ENCODE measurements around the gene MTTP. TPM values are rescaled to one million over a fixed set of nuclear protein-coding genes. Genes with fewer than 3 reads are reported as not detected.
"Not testable (repeated sequence)": the region's sequence is repeated elsewhere in the genome, so short reads cannot be mapped to it uniquely, and the experiment has no call there.

Gene MTTP
- total RNA-seq (under 1 TPM in 8 of 9 donors, not detected in 1; 0.26 to 0.98 (median 0.40) TPM), polyA plus RNA-seq (under 1 TPM; 0.16 to 0.37 (median 0.17) TPM)
- long read RNA-seq, donor 1, result 0 reads
- long read RNA-seq, donor 2, result 0 reads
- long read RNA-seq, donor 3, result 0 reads
- long read RNA-seq, donor 4, partial matches to known transcripts, result 1 of 2 reads
- long read RNA-seq, donor 4, other reads (novel, unspliced or antisense), result 1 of 2 reads
- long read RNA-seq, donor 5, full-length matches to known transcripts, result 1 of 1 reads
- long read RNA-seq, donor 5, partial matches to known transcripts, result 0 of 1 reads
- long read RNA-seq, donor 5, other reads (novel, unspliced or antisense), result 0 of 1 reads
- long read RNA-seq, donor 6, result 0 reads
- long read RNA-seq, donor 7, result 0 reads
- long read RNA-seq, donor 8, full-length matches to known transcripts, result 2 of 2 reads
- long read RNA-seq, donor 8, partial matches to known transcripts, result 0 of 2 reads
- long read RNA-seq, donor 8, other reads (novel, unspliced or antisense), result 0 of 2 reads
- long read RNA-seq, donor 9, result 0 reads
- long read RNA-seq, donor 10, result 0 reads

DNA sequence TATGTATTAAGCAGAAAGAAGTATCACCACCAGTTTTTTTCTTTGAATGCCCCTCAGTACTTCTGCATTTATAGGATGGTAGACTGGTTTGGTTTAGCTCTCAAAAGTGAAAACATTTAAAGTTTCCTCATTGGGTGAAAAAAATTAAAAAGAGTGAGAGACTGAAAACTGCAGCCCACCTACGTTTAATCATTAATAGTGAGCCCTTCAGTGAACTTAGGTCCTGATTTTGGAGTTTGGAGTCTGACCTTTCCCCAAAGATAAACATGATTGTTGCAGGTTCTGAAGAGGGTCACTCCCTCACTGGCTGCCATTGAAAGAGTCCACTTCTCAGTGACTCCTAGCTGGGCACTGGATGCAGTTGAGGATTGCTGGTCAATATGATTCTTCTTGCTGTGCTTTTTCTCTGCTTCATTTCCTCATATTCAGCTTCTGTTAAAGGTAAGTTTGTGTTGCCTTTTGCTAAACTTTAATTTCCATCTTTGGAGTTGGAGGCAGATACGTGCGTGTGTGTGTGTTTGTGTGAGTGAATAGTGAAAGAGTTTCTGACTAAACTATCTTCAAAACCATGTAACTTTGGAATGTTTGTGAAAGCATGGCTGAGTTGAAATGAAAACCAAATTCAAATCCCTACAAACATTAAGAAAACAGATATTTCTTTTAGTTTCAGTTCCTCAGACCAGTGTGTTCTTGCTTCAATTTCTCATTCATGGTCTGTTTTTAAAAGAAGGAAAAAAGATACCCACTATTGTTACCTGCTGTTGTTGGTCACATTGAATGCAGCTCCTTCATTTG lies at the start of gene MTTP:
MTTP (plus strand) TSS at position 295 of the 795 bp plus-strand sequence; CDS start at position 381, 86 bp downstream.
- no peak for TF ChIP-seq CTCF (IDR thresholded peaks at IDR 0.05)
- no peak for TF ChIP-seq POLR2A (IDR thresholded peaks at IDR 0.05)
- Histone ChIP-seq H3K27ac (no peak within 1 kb of the TSS), H3K9me3 (replicated peaks in 1 of 3) (no peaks in the 10 kb centered on the region), H3K27me3 (no peaks in the 10 kb centered on the region), H3K36me3 (replicated peaks in 1 of 2) (no peaks in the 10 kb centered on the region), H3K4me1 (replicated peaks in 1 of 2) (no peaks in the 10 kb centered on the region), H3K4me3 (no peak within 1 kb of the TSS)
- WGBS, 4 donors, result 71 to 87% (median 80%) methylated on average over 3 of the region's 3 CpGs
- no peak for DNase-seq
- intact Hi-C loops (cut with DNase I), result no loop called here

- intact Hi-C loops (cut with DNase I), result no loop called here
- H3K4me1 ChIP-seq (replicated peaks in 1 of 2), result no peaks in the 10 kb centered on the region
- no peak overlapping the region for H3K27ac ChIP-seq
- no peaks in the 10 kb centered on the region for H3K9me3 ChIP-seq (replicated peaks in 1 of 3)
- H3K4me3 ChIP-seq, result no peak overlapping the region
- H3K36me3 ChIP-seq (replicated peaks in 1 of 2), result no peaks in the 10 kb centered on the region
- TF ChIP-seq CTCF (IDR thresholded peaks at IDR 0.05) (no peak), POLR2A (IDR thresholded peaks at IDR 0.05) (no peak)
- no peak for DNase-seq
- H3K27me3 ChIP-seq, result no peaks in the 10 kb centered on the region
These were observed 45.4 kb upstream of the MTTP start for GRCh38 chr4:99529228-99529627.

GRCh38 chr4:99529956-99530355 lies 44.7 kb upstream of the MTTP start:
- Histone ChIP-seq H3K9me3 (replicated peaks in 1 of 3) (no peaks in the 10 kb centered on the region), H3K27me3 (no peaks in the 10 kb centered on the region), H3K36me3 (replicated peaks in 1 of 2) (no peaks in the 10 kb centered on the region), H3K4me3 (no peak overlapping the region), H3K4me1 (replicated peaks in 1 of 2) (no peaks in the 10 kb centered on the region), H3K27ac (no peak overlapping the region)
- DNase-seq, result no peak
- TF ChIP-seq POLR2A (IDR thresholded peaks at IDR 0.05), result no peak
- TF ChIP-seq CTCF (IDR thresholded peaks at IDR 0.05), result no peak
- intact Hi-C loops (cut with DNase I), result no loop called here
- 52 to 55% (median 53%) methylated on average over 3 of the region's 3 CpGs for WGBS, 4 donors

GRCh38 chr4:99534699-99535098 lies 39.9 kb upstream of the MTTP start:
- DNase-seq; H3K4me3 ChIP-seq; H3K36me3 ChIP-seq (replicated peaks in 1 of 2); H3K27ac ChIP-seq; H3K9me3 ChIP-seq (replicated peaks in 1 of 3); H3K4me1 ChIP-seq (replicated peaks in 1 of 2); H3K27me3 ChIP-seq; intact Hi-C loops (cut with DNase I): not testable (repeated sequence)
- WGBS, 4 donors, result 82 to 89% (median 85%) methylated on average over 3 of the region's 3 CpGs

Measured in adrenal gland (tissue), 19 donors.